H1 (cell line): ENCODE data around the gene PRKAR1B. TPM values are rescaled to one million over a fixed set of nuclear protein-coding genes. Genes with fewer than 3 reads are reported as not detected.

Experiments used
- CTBP2 ChIP-seq: IDR thresholded peaks from 2 replicates; pipeline ENCODE4 v1.7.0; 2011; ENCODE audit warnings: borderline replicate concordance, mild to moderate bottlenecking, moderate library complexity, mixed read lengths, low read length; ENCODE audit not compliant: insufficient read depth, insufficient read length
- EGR1 ChIP-seq: IDR thresholded peaks from 2 replicates; pipeline ENCODE4 v1.6.1; 2011; ENCODE audit warnings: low read depth, low read length, borderline replicate concordance
- GTF2F1 ChIP-seq: IDR thresholded peaks from 2 replicates; pipeline ENCODE4 v1.6.1; 2012; ENCODE audit warnings: low read depth, low read length, improper control_type of control experiment, borderline replicate concordance
- PHF8 ChIP-seq: fragments of 200-600 bp; sonication (generic); conservative IDR thresholded peaks from 2 replicates; pipeline ENCODE4 v1.7.1; 2012; ENCODE audit warnings: low read depth, mild to moderate bottlenecking, inconsistent platforms, low read length, moderate library complexity
- POLR2A ChIP-seq, 2 experiments: IDR thresholded peaks; 1 replicate in 1 of 2; 2 replicates in 1 of 2; pipeline ENCODE4 v1.6.1; 2011; ENCODE audit warnings: low read depth in 2 of 2, low read length in 2 of 2, mild to moderate bottlenecking in 2 of 2; ENCODE audit errors: control extremely low read depth in 1 of 2
- POU5F1 ChIP-seq: IDR thresholded peaks from 2 replicates; pipeline ENCODE4 v1.6.1; 2011; ENCODE audit warnings: low read depth, mild to moderate bottlenecking, low read length, moderate library complexity
- SUZ12 ChIP-seq: fragments of 200-600 bp; sonication (generic); IDR thresholded peaks from 2 replicates; pipeline ENCODE4 v1.6.1; 2012; ENCODE audit warnings: mild to moderate bottlenecking, inconsistent platforms, low read length, moderate library complexity, mixed read lengths
- polyA plus RNA-seq, 7 experiments: library from polyadenylated mRNA; depleted of rRNA in 3 of 7; stranded (reverse) in 5 of 7; unstranded in 2 of 7; fragments of >200 nt in 5 of 7; fragments of 200-250 nt in 2 of 7; gene quantifications; 1 replicate in 5 of 7; 2 replicates in 1 of 7; 4 replicates in 1 of 7; pipeline versions ENCODE4 v1.2.1 to v1.2.3, GENCODE V29; 2011 to 2013; ENCODE audit warnings: missing spikeins in 2 of 7, mixed read lengths in 2 of 7
- total RNA-seq: library from RNA; stranded (reverse); fragmentation: NEBNext Ultra II Directional; extraction: Animal tissue kit (Norgen Biotek cat#: 25700); gene quantifications from 2 replicates; pipeline ENCODE4 v1.2.1, GENCODE V29; 2021
- TF ChIP-seq, protein P1 (sequence below), 3 experiments: IDR thresholded peaks; 1 replicate in 2 of 3; 2 replicates in 1 of 3; pipeline versions ENCODE4 v1.5.1 to v1.6.1; 2011; ENCODE audit warnings: low read length in 3 of 3, mild to moderate bottlenecking in 3 of 3, inconsistent platforms in 2 of 3, low read depth in 1 of 3, moderate library complexity in 1 of 3; ENCODE audit not compliant: insufficient read depth in 1 of 3; ENCODE audit errors: control extremely low read depth in 1 of 3
- TF ChIP-seq, protein P2 (sequence below): IDR thresholded peaks from 2 replicates; pipeline ENCODE4 v1.6.1; 2012; ENCODE audit warnings: inconsistent platforms

Gene PRKAR1B
- total and polyA plus RNA-seq, 2 of the 8 experiments (the other 6 are each of a cell fraction or from before 2014, with no cell fraction given), result 12.3 to 55.7 TPM

DNA sequence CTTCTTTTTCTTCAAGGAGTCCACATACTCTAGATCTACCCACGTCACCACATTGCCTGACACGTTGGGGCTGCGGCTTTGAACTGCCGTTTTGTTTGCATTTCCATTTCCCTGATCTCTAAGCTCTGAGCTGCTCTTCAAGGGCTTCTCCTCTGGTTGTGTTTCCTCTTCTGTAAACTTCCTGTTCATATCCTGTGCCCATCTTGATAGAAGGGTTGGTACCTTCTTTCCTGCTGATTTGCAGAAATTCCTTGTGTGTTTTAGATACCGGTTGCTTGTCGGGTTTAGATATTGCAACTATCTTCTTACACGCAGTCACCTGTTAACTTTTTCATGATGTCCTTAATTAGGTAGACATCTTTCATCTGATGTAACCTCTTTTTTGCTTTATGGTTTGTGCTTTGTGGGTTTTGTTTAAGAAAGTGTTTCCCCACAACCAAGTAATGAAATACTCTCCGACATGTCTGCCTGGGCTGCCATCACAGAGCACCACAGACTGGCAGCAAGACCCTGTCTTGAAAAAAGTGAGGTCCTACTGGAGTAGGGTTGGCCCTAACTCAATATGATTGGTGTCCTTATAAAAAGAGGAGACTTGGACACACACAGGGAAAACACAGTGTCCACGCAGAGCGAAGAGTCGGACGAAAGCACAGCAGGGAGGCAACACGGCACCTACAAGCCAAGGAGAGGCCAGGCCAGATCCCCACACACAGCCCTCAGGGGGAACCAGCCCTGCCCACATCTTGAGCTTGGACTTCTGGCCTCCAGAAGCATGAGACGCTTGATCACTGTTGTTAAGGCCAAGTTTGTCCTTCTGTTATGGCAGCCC, 108.3 kb downstream of the PRKAR1B start (continued):
- TF ChIP-seq, protein P1, sequence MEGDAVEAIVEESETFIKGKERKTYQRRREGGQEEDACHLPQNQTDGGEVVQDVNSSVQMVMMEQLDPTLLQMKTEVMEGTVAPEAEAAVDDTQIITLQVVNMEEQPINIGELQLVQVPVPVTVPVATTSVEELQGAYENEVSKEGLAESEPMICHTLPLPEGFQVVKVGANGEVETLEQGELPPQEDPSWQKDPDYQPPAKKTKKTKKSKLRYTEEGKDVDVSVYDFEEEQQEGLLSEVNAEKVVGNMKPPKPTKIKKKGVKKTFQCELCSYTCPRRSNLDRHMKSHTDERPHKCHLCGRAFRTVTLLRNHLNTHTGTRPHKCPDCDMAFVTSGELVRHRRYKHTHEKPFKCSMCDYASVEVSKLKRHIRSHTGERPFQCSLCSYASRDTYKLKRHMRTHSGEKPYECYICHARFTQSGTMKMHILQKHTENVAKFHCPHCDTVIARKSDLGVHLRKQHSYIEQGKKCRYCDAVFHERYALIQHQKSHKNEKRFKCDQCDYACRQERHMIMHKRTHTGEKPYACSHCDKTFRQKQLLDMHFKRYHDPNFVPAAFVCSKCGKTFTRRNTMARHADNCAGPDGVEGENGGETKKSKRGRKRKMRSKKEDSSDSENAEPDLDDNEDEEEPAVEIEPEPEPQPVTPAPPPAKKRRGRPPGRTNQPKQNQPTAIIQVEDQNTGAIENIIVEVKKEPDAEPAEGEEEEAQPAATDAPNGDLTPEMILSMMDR (IDR thresholded peaks at IDR 0.05; ENCODE audit: control extremely low read depth in 1 of 3, insufficient read depth in 1 of 3, low read depth in 1 of 3, low read length in 3 of 3), result no peak
- TF ChIP-seq, protein P2, sequence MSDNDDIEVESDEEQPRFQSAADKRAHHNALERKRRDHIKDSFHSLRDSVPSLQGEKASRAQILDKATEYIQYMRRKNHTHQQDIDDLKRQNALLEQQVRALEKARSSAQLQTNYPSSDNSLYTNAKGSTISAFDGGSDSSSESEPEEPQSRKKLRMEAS, result no peak
- TF ChIP-seq POU5F1 (no peak), CTBP2 (no peak), SUZ12 (no peak), POLR2A (IDR thresholded peaks at IDR 0.05; ENCODE audit: control extremely low read depth in 1 of 2, low read depth in 2 of 2, low read length in 2 of 2) (no peak), EGR1 (no peak), GTF2F1 (no peak), PHF8 (no peak)
- TF ChIP-seq, all 59 proteins: peak for 0
